Hindlimb muscle (tissue), 1 donor: ENCODE data around the gene ELK3. TPM values are rescaled to one million over a fixed set of nuclear protein-coding genes. Genes with fewer than 3 reads are reported as not detected.

Experiments
- DNase-seq: peaks from one replicate; pipeline ENCODE4 v3.0.0-alpha.2; 2013
- polyA plus RNA-seq: library from polyadenylated mRNA; unstranded; fragments of 120-200 nt; gene quantifications from one replicate; pipeline ENCODE4 v1.2.1, GENCODE V29; 2013; ENCODE audit not compliant: insufficient read length

Gene ELK3
- polyA plus RNA-seq, 1 donor, result 35.6 TPM

- DNase-seq, result no peak
Observed at GRCh38 chr12:96235484-96235826, 41.3 kb downstream of the ELK3 start.

GRCh38 chr12:96236221-96236822, 42.1 kb downstream of the ELK3 start:
- no peak for DNase-seq

- no peak for DNase-seq
Observed at GRCh38 chr12:96237035-96237434, 42.9 kb downstream of the ELK3 start.

- peak; percentile 75 for DNase-seq
Observed at GRCh38 chr12:96237465-96238077, 43.4 kb downstream of the ELK3 start.

- DNase-seq, result no peak
Observed at GRCh38 chr12:96238336-96239047, 44.3 kb downstream of the ELK3 start.

GRCh38 chr12:96239711-96240635, 45.8 kb downstream of the ELK3 start:
- no peak for DNase-seq

GRCh38 chr12:96240656-96241055, 46.5 kb downstream of the ELK3 start:
- DNase-seq, result no peak

- no peak for DNase-seq
Observed at GRCh38 chr12:96241431-96241830, 47.3 kb downstream of the ELK3 start.

GRCh38 chr12:96241846-96242256, 47.7 kb downstream of the ELK3 start:
- DNase-seq, result peak; percentile 64

- DNase-seq, result no peak
Observed at GRCh38 chr12:96242597-96242996, 48.4 kb downstream of the ELK3 start.

- no peak for DNase-seq
Observed at GRCh38 chr12:96244826-96245225, 50.7 kb downstream of the ELK3 start.

- DNase-seq, result no peak
Observed at GRCh38 chr12:96246926-96247505, 52.8 kb downstream of the ELK3 start.

- DNase-seq, result no peak
Observed at GRCh38 chr12:96247563-96247962, 53.4 kb downstream of the ELK3 start.

- DNase-seq, result peak; percentile 50
Observed at GRCh38 chr12:96248136-96248931, 54.2 kb downstream of the ELK3 start.

GRCh38 chr12:96249196-96250118, 55.3 kb downstream of the ELK3 start:
- peak; percentile 55 for DNase-seq

- no peak for DNase-seq
Observed at GRCh38 chr12:96250119-96250685, 56.0 kb downstream of the ELK3 start.

- DNase-seq, result no peak
Observed at GRCh38 chr12:96255077-96255476, 60.9 kb downstream of the ELK3 start.

GRCh38 chr12:96256672-96257361, 62.6 kb downstream of the ELK3 start:
- no peak for DNase-seq

- DNase-seq, result no peak
Observed at GRCh38 chr12:96257550-96258103, 63.5 kb downstream of the ELK3 start.
